NCI-H1694 (cell line): ENCODE results near the gene SMAD5.

ENCODE experiments used
- DNase-seq: peaks from one replicate; lab custom pipeline; 2025; lab: John Stamatoyannopoulos, UW

Gene SMAD5

DNA sequence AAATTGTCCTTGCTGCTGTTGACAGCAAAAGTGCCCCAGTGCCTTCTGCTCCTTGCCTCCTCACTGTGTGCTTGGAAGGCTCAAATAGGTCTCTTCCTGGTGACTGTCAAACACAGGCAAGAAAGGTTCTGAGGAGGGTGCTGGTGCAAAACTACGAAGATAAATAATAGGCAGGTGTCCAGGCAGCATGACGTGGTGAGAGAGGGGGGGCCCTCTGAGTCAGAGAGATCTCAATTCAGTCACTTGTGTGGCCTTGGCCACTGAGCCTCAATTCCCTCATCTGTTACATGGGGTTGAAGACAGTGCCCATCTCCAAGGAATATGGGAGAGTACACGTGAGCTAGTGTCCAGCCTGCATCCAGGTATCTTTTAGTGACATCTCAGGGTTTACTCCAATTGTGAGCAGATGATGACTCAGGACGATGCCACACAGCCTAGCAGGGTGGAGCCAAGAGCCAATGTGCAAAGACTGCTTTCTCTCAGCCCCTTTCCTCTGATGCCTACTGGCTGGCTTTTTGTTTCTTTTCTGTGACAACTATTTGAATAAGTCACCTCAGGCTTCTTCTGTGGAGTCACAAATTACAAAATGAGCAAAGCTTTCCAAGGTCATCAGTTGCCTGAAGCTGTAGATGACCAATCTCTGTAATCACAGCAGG lies 90.1 kb downstream of the SMAD5 start:
- no peak for DNase-seq

DNA sequence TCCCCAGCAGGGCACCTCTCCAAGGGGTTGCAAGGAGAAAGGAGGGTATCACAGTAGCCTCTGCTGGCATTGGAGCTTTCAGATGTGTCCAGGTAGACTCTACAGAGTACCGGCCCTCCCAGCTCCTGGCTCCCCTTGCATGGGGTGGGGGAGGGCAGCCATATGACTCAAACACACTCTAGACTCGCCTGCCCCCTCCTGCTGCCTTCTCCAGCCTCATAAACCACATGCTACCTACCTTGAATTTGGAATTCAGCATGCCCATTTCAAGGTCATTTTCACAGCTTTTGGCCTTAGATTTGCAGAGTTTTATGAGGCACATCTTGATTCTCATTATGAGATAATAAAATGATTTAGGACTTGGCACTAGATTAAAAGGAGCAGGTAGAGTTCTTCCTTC lies 93.2 kb downstream of the SMAD5 start:
- no peak for DNase-seq

DNA sequence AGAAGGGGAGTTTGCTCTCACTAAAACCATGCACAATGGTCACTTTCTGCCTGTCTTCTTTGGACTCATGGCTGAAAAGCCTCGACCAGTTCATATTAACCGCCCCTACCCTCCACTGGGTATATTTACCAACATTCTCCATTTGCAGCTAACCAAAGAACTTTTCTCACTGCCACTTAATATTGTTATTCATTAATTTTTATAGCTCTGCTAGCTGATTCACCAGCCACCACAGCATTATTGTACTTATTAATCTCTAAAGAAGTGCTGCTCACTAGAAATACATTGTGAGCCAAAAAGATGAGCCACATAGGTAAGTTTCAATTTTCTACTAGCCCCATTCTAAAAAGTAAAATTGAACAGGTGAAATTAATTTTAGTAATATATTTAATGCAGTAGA lies 93.8 kb downstream of the SMAD5 start:
- no peak for DNase-seq

DNA sequence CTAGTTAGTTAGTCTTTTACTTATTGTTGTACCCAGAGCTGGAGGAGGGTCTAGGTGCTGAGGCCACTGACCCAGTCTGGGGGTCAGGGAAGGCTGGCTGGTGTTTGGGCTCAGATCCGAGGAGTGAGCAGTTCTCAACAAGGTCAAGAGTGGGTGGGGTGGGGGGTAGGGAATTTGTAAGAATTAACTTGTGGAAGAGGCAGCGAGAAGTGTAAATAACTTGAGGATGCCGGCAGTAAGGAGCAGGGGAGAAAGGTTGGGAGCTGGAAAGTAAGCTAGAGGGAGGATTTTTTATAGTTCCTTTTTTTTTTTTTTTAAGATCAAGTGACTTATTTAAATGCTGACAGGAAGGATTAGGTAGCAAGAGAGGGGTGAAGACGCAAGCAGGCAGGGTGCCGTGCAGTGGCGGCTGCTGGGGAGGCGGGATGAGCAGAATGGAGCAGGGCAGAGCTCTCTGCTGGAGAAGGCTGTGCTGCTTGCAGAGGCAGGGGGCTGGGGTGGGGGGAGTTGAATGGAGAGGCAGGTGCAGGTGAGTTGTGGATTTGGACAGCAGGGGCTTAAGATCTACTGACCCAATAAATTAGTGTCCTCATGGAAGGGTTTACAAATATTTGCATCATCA lies 95.6 kb downstream of the SMAD5 start:
- DNase-seq: no peak

DNA sequence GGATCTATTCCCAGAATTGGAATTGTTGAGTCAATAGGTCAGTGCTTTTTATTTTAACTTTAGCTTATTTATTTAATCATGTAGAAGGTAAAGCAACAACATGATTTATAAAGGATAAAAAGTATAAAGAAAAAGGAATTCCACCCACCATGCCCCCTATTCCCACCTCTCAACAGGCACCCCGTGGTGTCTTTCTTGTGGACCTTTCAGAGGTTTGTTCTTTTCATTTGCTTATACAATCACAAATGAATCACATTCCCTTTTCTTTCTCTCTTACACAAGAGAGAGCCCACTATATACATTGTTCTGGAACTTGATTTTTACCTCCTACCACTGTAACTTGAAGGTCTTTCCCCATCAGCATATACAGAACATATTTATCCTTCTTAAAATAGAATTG lies 97.5 kb downstream of the SMAD5 start:
- DNase-seq: no peak

DNA sequence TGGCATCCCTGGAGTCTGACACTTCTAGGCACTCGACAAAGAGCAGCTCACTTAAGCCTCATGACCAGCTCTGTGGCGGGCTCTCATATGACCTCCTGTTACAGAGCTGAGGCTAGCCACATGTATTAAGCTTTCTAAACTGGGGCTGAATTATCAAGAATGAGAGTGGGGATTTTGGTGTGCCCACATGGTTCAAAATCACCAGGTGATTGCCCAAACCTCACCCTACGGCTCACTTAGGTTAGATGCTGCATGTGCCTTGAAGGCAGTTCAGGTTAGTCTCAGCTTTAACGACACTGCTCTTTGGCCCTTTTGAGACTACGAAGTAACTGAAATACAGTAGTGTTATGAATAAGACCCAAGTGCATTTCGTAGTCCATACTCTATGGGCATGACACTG lies 99.7 kb downstream of the SMAD5 start:
- no peak for DNase-seq
